Fibroblast of gingiva (primary cell): ENCODE results near the gene ATP8A1.
"Not testable (repeated sequence)": the region's sequence is repeated elsewhere in the genome, so short reads cannot be mapped to it uniquely, and the experiment has no call there.

Experiments used
- DNase-seq: peaks from one replicate; pipeline ENCODE4 v3.0.0-alpha.2; 2011; ENCODE audit warnings: low read depth

Gene ATP8A1

GRCh38 chr4:42467777-42468176 lies 189.1 kb downstream of the ATP8A1 start:
- not testable (repeated sequence) for DNase-seq

GRCh38 chr4:42466273-42466844 lies 190.5 kb downstream of the ATP8A1 start:
- no peak for DNase-seq

- DNase-seq, result no peak
Observed at GRCh38 chr4:42464550-42465094, 192.3 kb downstream of the ATP8A1 start.

GRCh38 chr4:42461216-42461615 lies 195.7 kb downstream of the ATP8A1 start:
- not testable (repeated sequence) for DNase-seq

GRCh38 chr4:42460043-42460442 lies 196.9 kb downstream of the ATP8A1 start:
- DNase-seq, result no peak

- no peak for DNase-seq
Observed at GRCh38 chr4:42458657-42459056, 198.2 kb downstream of the ATP8A1 start.

GRCh38 chr4:42454755-42455420 lies 202.0 kb downstream of the ATP8A1 start:
- no peak for DNase-seq

- DNase-seq, result no peak
Observed at GRCh38 chr4:42453612-42454011, 203.3 kb downstream of the ATP8A1 start.

- DNase-seq, result no peak
Observed at GRCh38 chr4:42452823-42453222, 204.1 kb downstream of the ATP8A1 start.

- no peak for DNase-seq
Observed at GRCh38 chr4:42446823-42447222, 210.1 kb downstream of the ATP8A1 start.

- no peak for DNase-seq
Observed at GRCh38 chr4:42445038-42445437, 211.9 kb downstream of the ATP8A1 start.

- no peak for DNase-seq
Observed at GRCh38 chr4:42442601-42443000, 214.3 kb downstream of the ATP8A1 start.

GRCh38 chr4:42440083-42440482 lies 216.8 kb downstream of the ATP8A1 start:
- DNase-seq, result no peak

GRCh38 chr4:42436928-42437565 lies 219.9 kb downstream of the ATP8A1 start:
- DNase-seq, result no peak

- no peak for DNase-seq
Observed at GRCh38 chr4:42428036-42428435, 228.9 kb downstream of the ATP8A1 start.

GRCh38 chr4:42425146-42426065 lies 231.5 kb downstream of the ATP8A1 start:
- DNase-seq, result no peak

- no peak for DNase-seq
Observed at GRCh38 chr4:42420140-42420539, 236.8 kb downstream of the ATP8A1 start.

- no peak for DNase-seq
Observed at GRCh38 chr4:42417550-42417949, 239.4 kb downstream of the ATP8A1 start.

GRCh38 chr4:42416017-42416416 lies 240.9 kb downstream of the ATP8A1 start:
- no peak for DNase-seq

GRCh38 chr4:42415281-42415680 lies 241.6 kb downstream of the ATP8A1 start:
- DNase-seq, result no peak

- DNase-seq, result peak; percentile 65
Observed at GRCh38 chr4:42412251-42412650, 244.7 kb downstream of the ATP8A1 start.

GRCh38 chr4:42411803-42412202 lies 245.1 kb downstream of the ATP8A1 start:
- no peak for DNase-seq
